PC-9 (cell line): ENCODE results near the gene SLC18B1. TPM values are rescaled to one million over a fixed set of nuclear protein-coding genes. Genes with fewer than 3 reads are reported as not detected.

Experiments used
- BruUV-seq: library from RNA; stranded (reverse); fragments of 400-500 nt; replicated peaks from 2 replicates; lab custom pipeline; 2021; lab: Mats Ljungman, UMichigan
- CTCF ChIA-PET: fragments of 300-600 bp; sonication (Branson Sonifier 250); formaldehyde crosslinking; loops from one replicate; lab custom pipeline; 2022; ENCODE audit warnings: antibody characterized with exemption; lab: Charles Lee
- POLR2A ChIA-PET: fragments of 300-600 bp; sonication (Branson Sonifier 250); formaldehyde crosslinking; loops from one replicate; lab custom pipeline; 2022; ENCODE audit warnings: antibody characterized with exemption; ENCODE audit not compliant: unreplicated experiment; lab: Charles Lee
- DNase-seq, 2 experiments: peaks; one replicate each; pipeline versions ENCODE4 v3.0.0 to v3.0.0-alpha.2; 2015 to 2022; ENCODE audit warnings: mixed read lengths in 1 of 2
- H2AFZ ChIP-seq: fragments of 200-600 bp; sonication (generic); 2 replicates; pipeline ENCODE4 v1.8.1; 2017; ENCODE audit warnings: antibody characterized with exemption
- H3F3A ChIP-seq: fragments of 200-600 bp; sonication (generic); 2 replicates; pipeline ENCODE4 v1.8.1; 2017; ENCODE audit warnings: antibody characterized with exemption, mild to moderate bottlenecking, low read depth; ENCODE audit not compliant: insufficient read depth
- H3K27ac ChIP-seq: fragments of 200-600 bp; sonication (generic); 2 replicates; pipeline ENCODE4 v1.6.1; 2016; ENCODE audit warnings: mixed run types
- H3K27me3 ChIP-seq: fragments of 200-600 bp; sonication (generic); 2 replicates; pipeline ENCODE4 v1.6.1; 2016; ENCODE audit warnings: low read depth, mixed run types; ENCODE audit not compliant: insufficient read depth
- H3K36me3 ChIP-seq: fragments of 200-600 bp; sonication (generic); 2 replicates; pipeline ENCODE4 v1.6.1; 2016; ENCODE audit warnings: low read depth, mixed run types
- H3K4me1 ChIP-seq: fragments of 200-600 bp; sonication (generic); replicated peaks from 2 replicates; pipeline ENCODE4 v1.6.1; 2016; ENCODE audit warnings: mixed run types; ENCODE audit not compliant: insufficient read depth
- H3K4me2 ChIP-seq: fragments of 200-600 bp; sonication (generic); 2 replicates; pipeline ENCODE4 v1.6.1; 2017; ENCODE audit warnings: mixed run types
- H3K4me3 ChIP-seq: fragments of 200-600 bp; sonication (generic); 2 replicates; pipeline ENCODE4 v1.6.1; 2016; ENCODE audit warnings: mixed run types
- H3K79me2 ChIP-seq: fragments of 200-600 bp; sonication (generic); 2 replicates; pipeline ENCODE4 v1.6.1; 2017; ENCODE audit warnings: low read depth, mixed run types
- H3K9me2 ChIP-seq: fragments of 200-600 bp; sonication (generic); 2 replicates; pipeline ENCODE4 v1.8.1; 2017; ENCODE audit warnings: mild to moderate bottlenecking; ENCODE audit not compliant: insufficient read depth
- H3K9me3 ChIP-seq: fragments of 200-600 bp; sonication (generic); 2 replicates; pipeline ENCODE4 v1.8.1; 2016; ENCODE audit warnings: low read depth; ENCODE audit not compliant: insufficient read depth
- H4K20me1 ChIP-seq: fragments of 200-600 bp; sonication (generic); 2 replicates; pipeline ENCODE4 v1.8.1; 2017; ENCODE audit not compliant: insufficient read depth
- EZH2 ChIP-seq: fragments of 200-600 bp; sonication (generic); IDR thresholded peaks from 2 replicates; pipeline ENCODE4 v1.8.0; 2017; ENCODE audit warnings: antibody characterized with exemption, low read depth
- intact Hi-C: fragments of 100-400 bp; cut with micrococcal nuclease; formaldehyde crosslinking; loops from one replicate; pipeline ENCODE4 v1.10.0; 2022; ENCODE audit not compliant: unreplicated experiment
- total RNA-seq: library from RNA; stranded (reverse); gene quantifications from 2 replicates; pipeline ENCODE4 v1.2.3, GENCODE V29; 2021
- TF ChIP-seq, protein P1 (sequence below): fragments of 200-600 bp; sonication (generic); conservative IDR thresholded peaks from 2 replicates; pipeline ENCODE4 v1.6.1; 2017; ENCODE audit warnings: mixed run types, antibody characterized with exemption, mild to moderate bottlenecking, moderate library complexity

The SLC18B1 gene
- total RNA-seq, 1 experiment from 2014 or later, result 18.0 TPM

DNA sequence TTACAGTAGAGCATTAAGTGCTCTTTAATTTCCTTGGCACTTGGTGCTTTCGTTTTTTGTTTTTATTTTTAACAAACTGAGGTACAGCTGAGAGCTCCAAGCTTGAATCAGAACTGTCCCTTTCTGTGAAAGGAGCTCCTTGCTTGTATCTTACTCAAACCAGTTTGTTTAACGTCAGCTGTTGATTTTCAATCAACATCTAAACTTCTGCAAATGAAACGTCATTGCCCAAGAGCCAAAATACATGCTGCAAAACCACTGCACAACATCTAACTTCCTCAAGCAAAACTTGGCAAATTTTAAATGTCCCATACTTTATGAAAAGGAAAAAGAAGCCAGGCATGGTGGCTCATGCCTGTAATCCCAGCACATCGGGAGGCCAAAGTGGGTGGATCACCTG lies 55.9 kb downstream of the SLC18B1 start:
- H3K4me1 ChIP-seq, result no peaks in the 10 kb centered on the region
- ChIA-PET CTCF (interaction anchor here (0.7 kb wide), 1 partner anchor 49 kb away, joined by 5 read pairs; no protein-coding TSS in a partner anchor), POLR2A (interaction anchor here (0.7 kb wide), 1 partner anchor 1554 kb away, joined by 6 read pairs; no protein-coding TSS in a partner anchor)
- H3K27ac ChIP-seq, result no peak overlapping the region
- no peaks in the 10 kb centered on the region for H3K36me3 ChIP-seq
- no peaks in the 10 kb centered on the region for H3K79me2 ChIP-seq
- H3K9me2 ChIP-seq, result no peaks in the 10 kb centered on the region
- no peaks in the 10 kb centered on the region for H3F3A ChIP-seq
- no peak for TF ChIP-seq EZH2
- TF ChIP-seq, protein P1, sequence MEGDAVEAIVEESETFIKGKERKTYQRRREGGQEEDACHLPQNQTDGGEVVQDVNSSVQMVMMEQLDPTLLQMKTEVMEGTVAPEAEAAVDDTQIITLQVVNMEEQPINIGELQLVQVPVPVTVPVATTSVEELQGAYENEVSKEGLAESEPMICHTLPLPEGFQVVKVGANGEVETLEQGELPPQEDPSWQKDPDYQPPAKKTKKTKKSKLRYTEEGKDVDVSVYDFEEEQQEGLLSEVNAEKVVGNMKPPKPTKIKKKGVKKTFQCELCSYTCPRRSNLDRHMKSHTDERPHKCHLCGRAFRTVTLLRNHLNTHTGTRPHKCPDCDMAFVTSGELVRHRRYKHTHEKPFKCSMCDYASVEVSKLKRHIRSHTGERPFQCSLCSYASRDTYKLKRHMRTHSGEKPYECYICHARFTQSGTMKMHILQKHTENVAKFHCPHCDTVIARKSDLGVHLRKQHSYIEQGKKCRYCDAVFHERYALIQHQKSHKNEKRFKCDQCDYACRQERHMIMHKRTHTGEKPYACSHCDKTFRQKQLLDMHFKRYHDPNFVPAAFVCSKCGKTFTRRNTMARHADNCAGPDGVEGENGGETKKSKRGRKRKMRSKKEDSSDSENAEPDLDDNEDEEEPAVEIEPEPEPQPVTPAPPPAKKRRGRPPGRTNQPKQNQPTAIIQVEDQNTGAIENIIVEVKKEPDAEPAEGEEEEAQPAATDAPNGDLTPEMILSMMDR, result no peak
- H3K4me3 ChIP-seq, result no peak overlapping the region
- intact Hi-C loops, result no loop called here
- no peak for DNase-seq
- H3K9me3 ChIP-seq, result no peaks in the 10 kb centered on the region
- no peak overlapping the region for H3K4me2 ChIP-seq
- no peaks in the 10 kb centered on the region for H3K27me3 ChIP-seq
- BruUV-seq, result no TSS peak
- no peak overlapping the region for H2AFZ ChIP-seq
- H4K20me1 ChIP-seq, result no peaks in the 10 kb centered on the region

- DNase-seq, result no peak
- H3F3A ChIP-seq, result no peaks in the 10 kb centered on the region
- ChIA-PET CTCF (no interaction called here), POLR2A (no interaction called here)
- no peaks in the 10 kb centered on the region for H3K79me2 ChIP-seq
- intact Hi-C loops, result no loop called here
- H3K27me3 ChIP-seq, result no peaks in the 10 kb centered on the region
- no peak overlapping the region for H2AFZ ChIP-seq
- H3K4me1 ChIP-seq, result peaks cover 5% of the 10 kb centered on the region; the same call in 1 of the 2 replicates
- H3K36me3 ChIP-seq, result no peaks in the 10 kb centered on the region
- no TSS peak for BruUV-seq
- no peak overlapping the region for H3K4me2 ChIP-seq
- H3K9me3 ChIP-seq, result no peaks in the 10 kb centered on the region
- no peak overlapping the region for H3K4me3 ChIP-seq
- no peak overlapping the region for H3K27ac ChIP-seq
- TF ChIP-seq, protein P1, result no peak
- no peak for TF ChIP-seq EZH2
- H3K9me2 ChIP-seq, result no peaks in the 10 kb centered on the region
- H4K20me1 ChIP-seq, result no peaks in the 10 kb centered on the region
Observed at GRCh38 chr6:132741281-132741680, 57.2 kb downstream of the SLC18B1 start.

GRCh38 chr6:132736239-132736638 lies 62.2 kb downstream of the SLC18B1 start:
- intact Hi-C loops, result no loop called here
- peak in 1 of 2 experiments; percentile 72 for DNase-seq
- no TSS peak for BruUV-seq
- Histone ChIP-seq H3K9me3 (no peaks in the 10 kb centered on the region), H3K27me3 (no peaks in the 10 kb centered on the region), H3K27ac (peak overlapping the region; percentile 11; the same call in 1 of the 2 replicates), H3K4me3 (no peak overlapping the region), H4K20me1 (no peaks in the 10 kb centered on the region), H3F3A (peaks cover 7% of the 10 kb centered on the region; the same call in 1 of the 2 replicates), H2AFZ (no peak overlapping the region), H3K4me1 (peaks cover 20% of the 10 kb centered on the region), H3K79me2 (no peaks in the 10 kb centered on the region), H3K36me3 (no peaks in the 10 kb centered on the region), H3K9me2 (no peaks in the 10 kb centered on the region), H3K4me2 (no peak overlapping the region)
- POLR2A ChIA-PET, result no interaction called here
- TF ChIP-seq, protein P1, result no peak
- no peak for TF ChIP-seq EZH2
- CTCF ChIA-PET, result no interaction called here
